Epithelial cell of esophagus (primary cell): ENCODE measurements around the gene CUL3.

Experiments
- DNase-seq: peaks from one replicate; pipeline ENCODE4 v3.0.0; 2010; ENCODE audit warnings: low read depth
- H3K4me3 ChIP-seq: 2 replicates; pipeline ENCODE4 v1.5.1; 2011; ENCODE audit warnings: mild to moderate bottlenecking, low read length, control low read depth
- CTCF ChIP-seq: IDR thresholded peaks from 2 replicates; pipeline ENCODE4 v1.5.1; 2011; ENCODE audit warnings: low read depth, mild to moderate bottlenecking, low read length, control low read depth, inconsistent platforms; ENCODE audit not compliant: insufficient read depth; ENCODE audit errors: missing control alignments

CUL3 gene

GRCh38 chr2:224569654-224570053 is 15.5 kb downstream of the CUL3 start:
- no peak for TF ChIP-seq CTCF
- no peak overlapping the region for H3K4me3 ChIP-seq
- DNase-seq, result no peak

GRCh38 chr2:224565452-224566035 is 19.6 kb downstream of the CUL3 start:
- DNase-seq, result no peak
- TF ChIP-seq CTCF, result no peak

GRCh38 chr2:224563537-224563936 is 21.6 kb downstream of the CUL3 start:
- H3K4me3 ChIP-seq, result no peak overlapping the region
- no peak for TF ChIP-seq CTCF
- no peak for DNase-seq

More at GRCh38 chr2:224565452-224566035, 19.6 kb downstream of the CUL3 start:
- H3K4me3 ChIP-seq, result no peak overlapping the region

GRCh38 chr2:224562831-224563230 is 22.3 kb downstream of the CUL3 start:
- no peak for TF ChIP-seq CTCF
- DNase-seq, result no peak

GRCh38 chr2:224561234-224562005 is 23.7 kb downstream of the CUL3 start:
- TF ChIP-seq CTCF, result no peak
- H3K4me3 ChIP-seq, result no peak overlapping the region

More at GRCh38 chr2:224562831-224563230, 22.3 kb downstream of the CUL3 start:
- H3K4me3 ChIP-seq, result no peak overlapping the region

GRCh38 chr2:224560549-224560948 is 24.6 kb downstream of the CUL3 start:
- no peak for TF ChIP-seq CTCF
- no peak for DNase-seq
- no peak overlapping the region for H3K4me3 ChIP-seq

More at GRCh38 chr2:224561234-224562005, 23.7 kb downstream of the CUL3 start:
- no peak for DNase-seq
